ENCODE data around the gene CACNA1B. TPM values are rescaled to one million over a fixed set of nuclear protein-coding genes. Genes with fewer than 3 reads are reported as not detected.
"Not testable (repeated sequence)": the region's sequence is repeated elsewhere in the genome, so short reads cannot be mapped to it uniquely, and the experiment has no call there.

CACNA1B gene
- total and polyA plus RNA-seq, 2 experiments from 2014 or later: 0.39 to 0.60 TPM

DNA sequence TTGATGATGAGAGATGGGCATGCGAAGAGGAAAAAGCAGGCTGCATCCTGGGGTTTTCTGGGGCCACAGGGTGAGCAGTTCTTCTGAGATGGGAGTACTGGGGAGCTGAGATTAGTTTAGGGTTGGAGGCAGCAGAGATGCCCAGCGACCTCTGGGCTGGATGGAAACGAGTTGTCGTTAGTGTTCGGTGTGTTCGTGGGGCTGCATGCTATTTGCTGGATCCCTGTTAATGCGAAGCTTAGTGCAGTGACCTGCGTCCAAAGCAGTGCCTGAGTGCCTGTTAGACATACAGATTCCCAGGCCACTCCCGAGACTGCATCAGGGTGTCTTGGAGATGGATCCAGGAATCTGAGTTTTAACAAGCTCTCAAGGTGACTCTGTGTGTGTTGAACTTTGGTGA, 201.3 kb downstream of the CACNA1B start:
- TF ChIP-seq, protein P1, sequence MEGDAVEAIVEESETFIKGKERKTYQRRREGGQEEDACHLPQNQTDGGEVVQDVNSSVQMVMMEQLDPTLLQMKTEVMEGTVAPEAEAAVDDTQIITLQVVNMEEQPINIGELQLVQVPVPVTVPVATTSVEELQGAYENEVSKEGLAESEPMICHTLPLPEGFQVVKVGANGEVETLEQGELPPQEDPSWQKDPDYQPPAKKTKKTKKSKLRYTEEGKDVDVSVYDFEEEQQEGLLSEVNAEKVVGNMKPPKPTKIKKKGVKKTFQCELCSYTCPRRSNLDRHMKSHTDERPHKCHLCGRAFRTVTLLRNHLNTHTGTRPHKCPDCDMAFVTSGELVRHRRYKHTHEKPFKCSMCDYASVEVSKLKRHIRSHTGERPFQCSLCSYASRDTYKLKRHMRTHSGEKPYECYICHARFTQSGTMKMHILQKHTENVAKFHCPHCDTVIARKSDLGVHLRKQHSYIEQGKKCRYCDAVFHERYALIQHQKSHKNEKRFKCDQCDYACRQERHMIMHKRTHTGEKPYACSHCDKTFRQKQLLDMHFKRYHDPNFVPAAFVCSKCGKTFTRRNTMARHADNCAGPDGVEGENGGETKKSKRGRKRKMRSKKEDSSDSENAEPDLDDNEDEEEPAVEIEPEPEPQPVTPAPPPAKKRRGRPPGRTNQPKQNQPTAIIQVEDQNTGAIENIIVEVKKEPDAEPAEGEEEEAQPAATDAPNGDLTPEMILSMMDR (IDR thresholded peaks at IDR 0.05; ENCODE audit: low read depth, low read length): no peak
- Histone ChIP-seq H3K27ac (no peak overlapping the region), H3K9me3 (ENCODE audit: low read depth) (no peaks in the 10 kb centered on the region), H3K4me3 (no peak overlapping the region), H3K36me3 (no peaks in the 10 kb centered on the region), H3K27me3 (no peaks in the 10 kb centered on the region), H3K4me1 (ENCODE audit: low read depth) (no peaks in the 10 kb centered on the region)
- DNase-seq (ENCODE audit: low read depth in 1 of 2, low spot score in 1 of 2): no peak

DNA sequence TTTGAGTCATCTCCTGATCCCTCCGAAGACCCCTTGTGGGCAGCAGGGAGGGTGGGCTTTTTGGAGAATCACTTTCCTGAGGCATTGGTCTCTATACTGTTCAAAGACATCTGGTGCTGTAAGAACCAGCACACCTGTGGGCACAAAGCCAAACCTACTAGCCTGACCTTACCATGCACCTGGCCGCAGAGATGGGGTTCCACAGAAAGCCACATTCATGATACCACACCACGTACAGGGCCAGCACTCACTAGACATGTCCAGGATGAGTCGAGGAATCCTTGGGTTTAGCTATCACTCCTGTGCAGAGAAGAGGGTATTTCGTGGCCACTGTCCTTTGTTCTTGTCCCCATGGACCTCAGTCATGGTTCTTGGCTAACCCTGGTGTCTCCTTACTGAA, 203.4 kb downstream of the CACNA1B start:
- Histone ChIP-seq H3K27me3 (no peaks in the 10 kb centered on the region), H3K9me3 (ENCODE audit: low read depth) (no peaks in the 10 kb centered on the region), H3K4me1 (ENCODE audit: low read depth) (no peaks in the 10 kb centered on the region), H3K27ac (no peak overlapping the region), H3K36me3 (no peaks in the 10 kb centered on the region), H3K4me3 (no peak overlapping the region)
- TF ChIP-seq, protein P1 (IDR thresholded peaks at IDR 0.05; ENCODE audit: low read depth, low read length): no peak
- DNase-seq (ENCODE audit: low read depth in 1 of 2, low spot score in 1 of 2): no peak

DNA sequence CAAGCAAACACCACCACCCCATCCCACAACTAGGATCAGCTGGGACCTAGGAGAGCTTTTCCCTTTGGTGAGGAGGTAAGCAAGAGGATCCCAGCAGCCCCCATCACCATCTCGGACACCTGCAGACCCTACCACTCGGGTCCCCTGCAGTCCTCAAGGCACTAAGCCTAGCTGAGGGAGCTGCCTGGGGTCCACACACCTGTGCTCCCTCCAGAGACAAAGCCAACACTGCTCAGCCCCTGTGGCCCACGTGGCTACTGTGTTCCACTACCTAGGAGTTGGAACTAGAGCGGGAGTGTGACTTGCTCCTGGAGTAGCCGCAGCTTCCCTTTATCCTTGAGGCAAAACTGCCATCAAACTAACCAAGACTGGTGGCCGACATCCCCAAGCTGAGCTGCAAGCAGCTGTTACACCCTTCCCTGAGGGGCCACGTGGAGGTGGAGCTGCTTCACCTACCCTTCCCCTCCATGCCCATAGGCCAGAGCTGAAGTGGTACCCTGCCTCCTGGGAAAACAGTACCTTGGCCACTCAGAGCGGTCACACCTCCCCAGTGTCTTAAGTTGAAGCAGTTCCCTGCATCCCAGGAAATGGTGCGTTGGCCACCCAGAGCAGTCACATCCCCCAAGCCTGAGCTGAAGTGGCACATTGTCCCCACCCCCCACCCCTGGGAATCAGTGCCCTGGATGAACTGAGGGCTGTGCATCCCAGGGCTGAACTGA, 205.5 kb downstream of the CACNA1B start:
- no peaks in the 10 kb centered on the region for H3K36me3 ChIP-seq

DNA sequence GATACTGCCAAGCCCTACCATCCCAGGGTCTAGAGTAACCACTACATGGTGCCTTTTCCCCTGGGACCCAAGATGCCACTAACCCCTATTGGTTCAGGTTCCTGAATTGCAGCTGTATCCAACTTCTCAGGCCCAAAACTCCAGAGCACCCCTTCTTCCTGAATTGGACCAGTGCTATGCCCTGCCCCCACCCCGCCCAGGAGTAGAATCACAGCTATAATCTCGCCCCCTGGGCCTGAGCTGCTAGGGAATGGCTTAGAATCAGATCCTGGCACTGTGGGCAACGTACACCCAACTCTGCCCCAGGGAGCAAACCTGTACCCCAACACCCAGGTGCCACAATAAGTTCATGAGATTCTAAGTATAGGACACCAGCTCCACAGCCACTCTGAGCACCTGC, 206.3 kb downstream of the CACNA1B start:
- no peak for DNase-seq (ENCODE audit: low read depth in 1 of 2, low spot score in 1 of 2)
- H3K9me3 ChIP-seq (ENCODE audit: low read depth): no peaks in the 10 kb centered on the region
- H3K4me1 ChIP-seq (ENCODE audit: low read depth): no peaks in the 10 kb centered on the region
- no peak overlapping the region for H3K27ac ChIP-seq
- TF ChIP-seq, protein P1 (IDR thresholded peaks at IDR 0.05; ENCODE audit: low read depth, low read length): no peak
- H3K4me3 ChIP-seq: no peak overlapping the region
- H3K27me3 ChIP-seq: no peaks in the 10 kb centered on the region
- no peaks in the 10 kb centered on the region for H3K36me3 ChIP-seq

More for the DNA sequence above, 205.5 kb downstream of the CACNA1B start:
- Histone ChIP-seq H3K27ac (no peak overlapping the region), H3K27me3 (no peaks in the 10 kb centered on the region), H3K9me3 (ENCODE audit: low read depth) (no peaks in the 10 kb centered on the region), H3K4me1 (ENCODE audit: low read depth) (no peaks in the 10 kb centered on the region), H3K4me3 (no peak overlapping the region)
- TF ChIP-seq, protein P1 (IDR thresholded peaks at IDR 0.05; ENCODE audit: low read depth, low read length): no peak
- DNase-seq (ENCODE audit: low read depth in 1 of 2, low spot score in 1 of 2): no peak

DNA sequence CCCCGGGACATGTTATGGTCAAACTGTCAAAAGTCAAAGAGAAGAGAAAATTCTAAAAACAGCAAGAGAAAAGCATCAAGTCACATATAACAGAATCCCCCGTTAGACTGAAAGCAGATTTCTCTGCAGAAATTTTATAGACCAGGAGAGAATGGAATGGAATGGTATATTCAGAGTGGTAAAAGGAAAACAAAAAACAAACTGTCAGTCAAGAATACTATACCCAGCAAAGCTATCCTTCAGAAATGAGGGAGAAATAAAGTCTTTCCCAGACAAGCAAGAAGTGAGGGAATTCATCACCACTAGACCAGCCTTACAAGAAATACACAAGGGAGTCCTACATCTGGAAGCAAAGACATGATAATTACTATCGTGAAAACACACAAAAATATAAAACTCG, 208.0 kb downstream of the CACNA1B start:
- H3K4me1 ChIP-seq (ENCODE audit: low read depth): no peaks in the 10 kb centered on the region
- H3K9me3 ChIP-seq (ENCODE audit: low read depth): no peaks in the 10 kb centered on the region
- TF ChIP-seq, protein P1 (IDR thresholded peaks at IDR 0.05; ENCODE audit: low read depth, low read length): no peak

DNA sequence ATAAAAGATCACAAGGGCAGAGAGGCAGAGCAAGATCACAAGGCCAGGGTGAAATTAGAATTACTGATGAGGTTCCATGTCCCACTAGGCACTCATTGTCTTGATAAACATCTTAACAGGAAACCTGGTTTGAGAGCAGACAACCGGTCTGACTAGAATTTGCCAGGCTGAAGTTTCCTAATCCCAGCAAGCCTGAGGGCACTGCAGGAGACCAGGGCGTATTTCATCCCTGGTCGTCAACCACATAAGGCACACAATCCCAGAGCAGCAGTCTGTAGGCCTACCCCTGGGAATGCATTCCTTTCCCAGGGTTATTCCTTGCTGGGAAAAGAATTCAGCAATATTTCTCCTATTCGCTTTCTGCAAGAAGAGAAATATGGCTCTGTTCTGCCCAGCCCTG, 214.5 kb downstream of the CACNA1B start:
- not testable (repeated sequence) for H3K27ac ChIP-seq; H3K4me3 ChIP-seq; H3K36me3 ChIP-seq; H3K27me3 ChIP-seq; H3K9me3 ChIP-seq (ENCODE audit: low read depth); H3K4me1 ChIP-seq (ENCODE audit: low read depth); DNase-seq (ENCODE audit: low read depth in 1 of 2, low spot score in 1 of 2)

More for the DNA sequence above, 208.0 kb downstream of the CACNA1B start:
- DNase-seq (ENCODE audit: low read depth in 1 of 2, low spot score in 1 of 2): no peak
- Histone ChIP-seq H3K4me3 (no peak overlapping the region), H3K27me3 (no peaks in the 10 kb centered on the region), H3K27ac (no peak overlapping the region), H3K36me3 (no peaks in the 10 kb centered on the region)
